Measurements from ENCODE around the gene VSIR.

VSIR gene

GRCh38 chr10:71806704-71807556 lies 33.6 kb upstream of the VSIR start:
- no peak for DNase-seq

GRCh38 chr10:71805776-71806703 lies 32.7 kb upstream of the VSIR start:
- no peak for DNase-seq

GRCh38 chr10:71804077-71804476 lies 30.8 kb upstream of the VSIR start:
- DNase-seq = no peak

GRCh38 chr10:71802715-71803488 lies 29.6 kb upstream of the VSIR start:
- no peak for DNase-seq

- no peak for DNase-seq
Observed at GRCh38 chr10:71802235-71802634, 28.9 kb upstream of the VSIR start.

- no peak for DNase-seq
Observed at GRCh38 chr10:71801361-71801760, 28.0 kb upstream of the VSIR start.

GRCh38 chr10:71799608-71800453 lies 26.5 kb upstream of the VSIR start:
- DNase-seq = no peak

GRCh38 chr10:71799112-71799511 lies 25.8 kb upstream of the VSIR start:
- DNase-seq = no peak

GRCh38 chr10:71798308-71798624 lies 24.9 kb upstream of the VSIR start:
- DNase-seq = no peak

GRCh38 chr10:71797533-71798307 lies 24.4 kb upstream of the VSIR start:
- no peak for DNase-seq

GRCh38 chr10:71796749-71797405 lies 23.6 kb upstream of the VSIR start:
- DNase-seq = no peak

GRCh38 chr10:71795248-71795647 lies 21.9 kb upstream of the VSIR start:
- DNase-seq = no peak

GRCh38 chr10:71790749-71791440 lies 17.6 kb upstream of the VSIR start:
- DNase-seq = no peak

- DNase-seq = no peak
Observed at GRCh38 chr10:71789871-71790270, 16.6 kb upstream of the VSIR start.

GRCh38 chr10:71788954-71789353 lies 15.6 kb upstream of the VSIR start:
- DNase-seq = no peak

GRCh38 chr10:71784679-71785272 lies 11.5 kb upstream of the VSIR start:
- no peak for DNase-seq

GRCh38 chr10:71783917-71784678 lies 10.8 kb upstream of the VSIR start:
- DNase-seq = no peak

- DNase-seq = no peak
Observed at GRCh38 chr10:71782917-71783490, 9.7 kb upstream of the VSIR start.
